GF-D8 (cell line): Measurements from ENCODE around the gene SYNGAP1.

Experiments used
- DNase-seq: peaks from one replicate; lab custom pipeline; 2025; lab: John Stamatoyannopoulos, UW

The SYNGAP1 gene

DNA sequence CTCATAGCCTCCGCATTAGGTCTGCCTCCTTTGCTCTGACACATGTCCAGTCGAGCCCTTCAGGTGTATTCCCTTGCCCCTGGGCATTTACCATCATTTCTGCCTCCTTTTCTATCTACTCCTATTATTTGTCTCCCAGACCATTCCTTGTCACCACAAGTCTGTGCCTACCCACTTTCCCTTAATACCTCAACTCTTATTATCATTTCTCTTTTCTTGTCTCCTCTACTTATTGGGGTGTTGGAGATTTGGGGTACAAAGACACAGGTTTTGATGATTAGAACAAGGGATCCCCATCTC is 1.4 kb downstream of the SYNGAP1 start:
- DNase-seq: no peak

DNA sequence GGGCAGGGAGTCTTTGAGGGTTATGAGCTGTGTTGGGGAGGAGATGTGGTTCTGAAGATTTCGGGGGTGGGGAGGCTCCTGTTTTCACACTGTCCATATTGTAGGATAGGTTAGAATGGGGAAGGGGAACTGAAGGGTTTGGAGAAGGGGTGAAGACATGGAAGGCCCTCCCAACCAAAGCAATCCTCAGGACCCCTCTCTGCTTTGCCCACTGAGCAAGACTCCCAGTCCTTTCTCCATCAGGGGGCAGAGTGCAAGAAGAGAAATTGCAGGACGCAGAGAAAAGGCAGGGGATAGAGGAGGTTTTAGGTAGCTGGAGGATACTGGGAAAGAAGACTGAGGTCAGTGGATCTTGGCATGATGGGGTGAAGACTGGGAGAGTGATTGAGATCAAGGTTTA is 3.9 kb downstream of the SYNGAP1 start:
- DNase-seq: no peak

DNA sequence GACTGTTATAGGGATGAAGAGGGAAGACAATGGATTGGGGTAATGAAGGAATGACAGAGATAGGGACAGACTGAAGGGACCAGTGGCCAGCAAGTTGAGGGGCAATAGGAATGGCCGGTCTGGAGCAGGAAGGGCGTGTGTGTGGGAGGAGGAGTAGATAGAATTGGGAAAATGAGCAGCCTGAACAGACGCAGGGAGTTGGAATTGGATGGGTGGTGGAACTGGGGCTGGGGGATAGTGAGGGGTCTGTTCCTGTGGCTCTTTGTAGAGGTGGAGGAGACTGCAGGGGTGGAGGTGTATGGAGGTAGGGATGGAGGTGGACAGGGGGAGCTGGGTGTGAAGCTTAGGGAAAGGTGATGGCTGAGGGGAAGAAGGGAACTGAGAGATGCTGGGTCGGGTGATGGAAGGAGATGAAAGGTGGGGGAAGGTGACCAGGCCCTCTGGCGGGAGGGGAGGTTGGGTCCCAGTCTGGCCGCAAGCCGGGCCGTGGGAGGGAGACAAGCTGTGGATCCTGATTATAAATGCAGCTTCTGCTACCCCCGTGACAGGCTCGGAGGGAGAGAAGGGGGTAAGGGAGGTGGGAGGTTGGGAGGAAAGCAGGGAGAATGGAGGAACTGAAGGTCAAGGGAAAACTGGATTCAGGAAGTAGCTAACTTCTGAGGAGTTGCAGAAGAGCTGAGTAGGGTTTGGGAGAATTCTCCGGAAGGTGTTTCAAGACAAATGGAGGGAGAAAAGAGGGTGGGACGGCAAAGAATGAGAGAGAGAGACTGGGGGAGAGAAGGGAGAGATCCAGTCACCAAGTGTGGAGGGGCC is 5.2 kb downstream of the SYNGAP1 start:
- no peak for DNase-seq

DNA sequence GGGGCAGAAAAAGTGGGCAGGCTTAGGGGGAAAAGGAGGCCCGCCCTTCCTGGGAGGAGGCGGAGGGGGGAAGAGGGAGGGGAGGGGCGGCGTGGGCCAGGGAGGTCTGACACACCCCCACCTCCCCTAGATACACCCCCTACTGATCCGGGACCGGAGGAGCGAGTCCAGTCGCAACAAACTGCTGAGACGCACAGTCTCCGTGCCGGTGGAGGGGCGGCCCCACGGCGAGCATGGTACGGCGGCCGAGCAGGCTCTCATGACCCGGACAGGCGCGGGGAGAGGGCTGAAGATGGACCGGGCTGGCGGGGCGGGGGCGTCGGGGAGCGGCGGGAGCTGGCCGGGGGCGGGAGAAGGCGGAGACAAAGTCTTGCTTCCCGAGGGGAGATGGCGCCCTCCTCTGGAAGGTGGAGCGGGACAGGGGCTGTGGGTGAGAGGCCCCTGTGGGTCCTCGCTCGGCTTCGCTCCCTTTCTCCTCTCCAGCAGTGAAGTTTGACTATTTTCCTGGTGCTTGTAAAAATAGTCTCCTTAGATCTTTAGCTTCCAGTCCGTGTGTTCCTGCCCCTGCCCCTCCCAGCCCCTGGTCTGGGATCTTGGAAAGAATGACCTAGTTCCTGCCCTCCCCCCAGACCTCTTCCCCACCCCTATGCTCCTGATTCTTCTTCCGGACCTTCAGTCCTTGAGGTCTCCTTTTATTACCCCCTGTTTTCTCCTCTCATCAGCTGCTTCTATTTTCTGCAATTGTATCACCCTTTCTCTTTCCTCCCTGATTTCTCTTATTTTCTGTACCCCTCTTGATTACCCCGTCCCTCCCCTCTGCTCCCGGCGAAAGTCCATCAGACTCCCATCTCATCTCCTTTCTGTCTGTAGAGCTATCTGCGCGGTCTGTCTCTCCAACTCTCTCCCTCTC is 6.1 kb downstream of the SYNGAP1 start:
- peak; percentile 68 for DNase-seq

DNA sequence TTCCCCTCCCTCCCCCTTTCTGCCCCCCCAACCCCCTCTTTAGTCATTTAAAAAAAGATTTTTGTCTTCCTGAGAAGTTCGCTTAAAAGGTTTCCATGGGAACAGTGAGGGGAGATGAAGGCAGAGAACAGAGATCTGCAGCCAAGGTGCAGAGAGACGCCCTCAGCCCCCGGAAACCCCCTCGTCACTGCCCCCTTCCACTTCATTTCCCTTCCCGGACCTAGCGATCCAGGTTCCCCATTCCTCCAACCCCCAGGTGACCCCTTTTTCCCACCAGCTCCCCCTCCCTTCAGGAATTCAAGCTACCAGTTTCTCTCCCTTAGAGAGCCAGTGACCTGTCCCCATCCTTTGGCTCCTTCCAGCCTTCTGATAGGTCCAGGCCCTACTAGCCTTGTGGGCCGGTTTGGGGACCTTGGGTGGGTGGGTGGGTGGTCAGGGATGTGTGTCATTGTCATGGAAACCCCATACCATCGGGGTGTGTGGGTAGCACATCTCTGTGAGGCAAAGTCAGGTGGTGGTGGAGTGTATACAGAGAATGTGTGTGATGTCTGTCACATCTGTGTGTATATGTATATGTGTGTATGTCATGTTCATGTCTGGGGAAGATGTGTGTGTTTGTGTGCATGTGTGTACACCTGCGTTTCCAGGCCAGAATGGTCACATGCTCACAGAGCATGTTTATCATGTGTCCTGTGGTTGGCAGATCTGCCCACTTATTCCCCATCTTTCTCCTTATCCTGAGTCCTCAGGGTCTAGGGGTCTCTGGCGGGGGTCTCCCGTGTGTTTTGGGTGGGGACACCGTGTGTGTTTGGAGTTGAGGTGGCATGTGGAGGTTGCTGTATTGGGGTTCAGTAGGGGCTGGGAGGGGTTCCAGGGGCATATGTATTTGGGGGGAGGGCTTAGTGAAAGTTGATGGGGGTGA is 7.0 kb downstream of the SYNGAP1 start:
- no peak for DNase-seq

DNA sequence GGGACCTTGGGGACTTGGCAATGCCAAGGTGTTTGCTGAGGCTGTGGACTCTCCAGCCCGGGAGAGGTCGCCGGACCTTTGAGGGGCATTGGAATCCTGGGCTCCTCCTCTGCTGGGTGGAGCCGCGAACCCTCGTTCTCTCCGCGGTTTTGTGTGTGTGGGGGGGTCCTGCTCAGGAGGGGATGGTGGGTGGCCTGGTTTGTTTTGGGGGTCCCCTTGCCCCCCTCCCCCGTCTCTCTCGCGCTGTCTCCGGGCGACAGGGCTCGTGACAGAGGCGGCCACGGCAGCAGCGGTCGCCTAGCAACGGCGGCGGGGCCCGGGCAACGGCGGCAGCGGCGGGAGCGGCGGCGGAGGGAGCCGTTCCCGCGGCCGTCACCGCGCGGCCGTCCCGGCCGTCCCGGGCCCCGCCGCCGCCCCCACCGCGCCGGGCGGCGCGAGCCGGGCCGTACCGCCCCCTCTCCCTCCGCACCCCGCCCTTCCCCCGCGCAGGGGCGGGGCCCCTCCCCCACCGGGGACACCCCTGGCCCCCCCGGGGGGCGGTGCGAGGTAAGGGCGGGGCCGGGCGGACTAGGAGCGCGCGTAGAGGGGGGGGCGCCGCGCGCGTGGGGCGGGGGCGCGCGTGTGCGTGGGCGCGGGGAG is 7.8 kb downstream of the SYNGAP1 start:
- no peak for DNase-seq

DNA sequence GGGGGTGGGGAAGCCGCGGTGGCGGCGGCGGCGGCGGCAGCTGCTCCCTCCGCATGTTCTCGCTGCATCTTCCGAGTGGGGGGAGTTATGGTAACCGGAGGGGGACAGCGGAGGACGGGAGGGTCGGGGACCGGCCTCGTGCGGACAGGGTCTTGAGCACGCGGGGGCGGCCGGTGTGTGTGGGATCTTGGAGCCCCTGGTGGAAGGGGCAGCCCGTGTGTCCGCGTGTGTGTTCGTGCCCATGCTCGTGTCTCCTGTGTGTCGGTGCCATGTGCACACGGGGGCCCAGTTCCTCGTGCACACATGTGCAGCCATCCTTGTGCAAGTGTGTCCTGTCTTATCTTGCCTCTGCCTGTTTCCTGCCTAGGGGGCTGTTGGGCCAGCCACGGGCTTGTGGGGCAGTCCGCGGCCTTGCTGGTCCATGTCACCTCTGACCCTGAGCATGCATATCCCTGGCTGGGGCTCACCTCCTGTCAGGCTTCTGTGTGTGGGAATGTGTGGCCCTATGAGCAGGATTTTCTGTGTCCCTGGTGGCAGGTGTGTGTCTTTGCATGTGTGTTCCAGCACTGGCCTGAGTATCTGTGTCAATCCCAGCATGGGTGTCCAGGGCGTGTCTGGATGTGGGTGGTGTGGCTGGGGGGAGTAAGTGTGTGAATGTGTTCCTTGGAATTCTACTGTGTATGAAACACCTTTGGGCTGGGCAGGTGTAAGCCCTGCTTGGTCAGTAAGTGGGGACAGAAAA is 8.5 kb downstream of the SYNGAP1 start:
- peak; percentile 46 for DNase-seq

DNA sequence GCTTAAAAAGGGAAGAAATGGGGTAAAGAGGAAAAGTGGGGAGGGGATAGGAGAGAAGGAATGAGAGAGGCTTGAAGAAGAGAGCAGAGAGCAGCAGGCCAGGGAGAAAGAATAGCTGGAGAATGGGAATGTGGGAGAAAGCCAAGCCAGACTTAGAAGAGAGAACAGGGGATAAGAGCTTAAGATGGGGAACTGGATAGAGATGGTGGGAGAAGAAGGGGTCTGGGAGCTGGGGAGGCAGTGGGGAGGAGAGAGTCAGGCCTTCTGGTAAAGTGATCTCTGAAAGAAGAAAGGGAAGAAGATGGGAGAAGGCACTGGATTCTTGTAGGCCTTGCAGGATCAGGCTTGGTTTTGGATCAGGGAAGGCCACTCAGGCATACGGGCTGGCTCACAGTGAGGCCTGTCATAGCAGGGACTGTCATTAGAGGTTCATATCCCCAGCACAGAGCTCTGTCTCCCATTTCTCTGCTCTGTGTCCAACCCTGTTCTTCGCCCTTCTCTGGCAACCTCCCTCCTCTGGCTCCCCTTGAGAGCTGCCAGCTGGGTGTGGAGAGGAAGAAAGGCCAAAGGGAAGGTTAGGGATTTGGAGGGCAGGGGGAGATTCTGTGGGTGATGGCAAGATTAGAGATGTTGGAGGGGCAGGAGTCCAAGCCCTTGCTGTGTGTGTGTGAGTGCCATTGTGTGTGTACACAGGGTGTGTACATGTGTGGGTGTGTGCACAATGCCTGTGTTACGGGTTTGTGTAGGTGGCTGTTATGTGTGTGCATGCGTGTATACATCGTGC is 9.3 kb downstream of the SYNGAP1 start:
- DNase-seq: no peak

DNA sequence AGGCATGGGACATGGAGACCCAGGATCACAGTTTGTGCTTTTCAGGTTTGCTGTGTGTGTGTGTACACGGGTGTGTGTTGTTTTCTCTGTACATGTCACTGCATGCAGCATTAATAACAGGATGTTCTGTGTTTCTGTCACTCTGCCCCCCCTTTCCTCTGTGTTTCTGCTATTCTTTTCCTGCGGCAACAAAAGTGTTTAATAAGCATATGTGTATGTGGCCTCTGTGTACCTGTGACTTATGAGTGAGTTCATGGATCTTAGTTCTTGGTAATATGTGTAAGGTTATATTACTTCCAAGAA is 9.8 kb downstream of the SYNGAP1 start:
- no peak for DNase-seq

DNA sequence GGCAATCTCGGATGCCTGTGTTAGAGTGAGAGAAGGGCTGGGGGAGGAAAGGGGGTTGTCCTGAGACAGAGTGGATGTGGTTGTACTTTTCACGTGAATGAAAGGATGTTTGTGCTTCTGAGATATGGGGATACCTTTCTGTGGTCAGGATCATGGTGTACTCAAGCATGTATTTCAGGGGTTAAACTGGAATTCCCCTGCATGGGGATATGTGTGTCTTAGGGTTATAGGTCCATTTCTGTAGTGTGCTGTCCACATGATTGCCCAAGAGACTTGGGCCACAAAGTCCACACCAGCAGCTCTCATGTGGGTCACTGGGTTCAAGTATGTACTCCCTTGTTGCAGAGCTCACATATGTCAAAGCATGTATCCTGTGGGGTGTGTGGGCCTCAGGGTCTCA is 10.5 kb downstream of the SYNGAP1 start:
- no peak for DNase-seq

DNA sequence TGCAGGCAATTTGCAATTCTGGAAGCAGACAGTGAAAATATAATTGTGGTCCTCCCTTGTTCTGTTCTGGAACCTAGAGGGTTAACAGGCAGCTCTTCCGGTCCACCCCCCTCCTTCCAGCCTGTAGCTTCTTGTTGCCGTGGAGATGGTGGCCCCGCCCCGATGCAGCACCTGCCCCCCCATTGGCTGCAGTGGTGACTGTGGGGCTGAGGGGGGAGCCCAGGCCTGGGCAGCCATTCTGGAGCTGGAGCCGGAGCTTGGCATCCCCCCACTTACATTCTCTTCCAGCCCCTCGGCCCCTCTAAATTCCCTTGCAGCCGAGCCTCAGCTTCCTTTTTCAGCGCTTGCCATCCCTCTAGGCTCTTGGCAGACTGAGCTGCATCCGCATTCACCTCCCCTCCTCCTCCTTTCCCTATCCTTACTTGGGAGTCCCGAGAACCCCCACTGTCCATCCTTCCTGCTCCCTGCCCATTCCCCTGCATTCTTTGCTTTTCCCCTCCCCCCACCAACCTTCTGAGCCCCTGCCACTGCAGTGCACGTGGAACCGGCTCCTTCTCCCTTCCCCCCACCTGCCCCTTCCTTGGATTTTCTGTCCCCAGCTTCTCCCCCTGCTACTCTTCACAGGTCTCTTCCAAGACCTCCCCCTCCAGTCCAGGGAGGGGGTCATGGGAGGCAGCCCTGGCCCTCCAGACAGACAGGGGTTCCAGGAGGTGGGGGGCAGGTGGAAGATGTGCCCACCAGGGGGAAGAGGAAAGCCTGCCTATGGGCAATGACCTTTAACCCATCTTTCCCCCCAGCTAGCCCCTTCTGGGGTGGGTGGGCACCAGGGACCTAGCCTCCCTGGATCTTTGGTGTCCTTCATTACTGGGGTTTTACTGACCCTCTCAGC is 11.4 kb downstream of the SYNGAP1 start:
- peak; percentile 43 for DNase-seq

DNA sequence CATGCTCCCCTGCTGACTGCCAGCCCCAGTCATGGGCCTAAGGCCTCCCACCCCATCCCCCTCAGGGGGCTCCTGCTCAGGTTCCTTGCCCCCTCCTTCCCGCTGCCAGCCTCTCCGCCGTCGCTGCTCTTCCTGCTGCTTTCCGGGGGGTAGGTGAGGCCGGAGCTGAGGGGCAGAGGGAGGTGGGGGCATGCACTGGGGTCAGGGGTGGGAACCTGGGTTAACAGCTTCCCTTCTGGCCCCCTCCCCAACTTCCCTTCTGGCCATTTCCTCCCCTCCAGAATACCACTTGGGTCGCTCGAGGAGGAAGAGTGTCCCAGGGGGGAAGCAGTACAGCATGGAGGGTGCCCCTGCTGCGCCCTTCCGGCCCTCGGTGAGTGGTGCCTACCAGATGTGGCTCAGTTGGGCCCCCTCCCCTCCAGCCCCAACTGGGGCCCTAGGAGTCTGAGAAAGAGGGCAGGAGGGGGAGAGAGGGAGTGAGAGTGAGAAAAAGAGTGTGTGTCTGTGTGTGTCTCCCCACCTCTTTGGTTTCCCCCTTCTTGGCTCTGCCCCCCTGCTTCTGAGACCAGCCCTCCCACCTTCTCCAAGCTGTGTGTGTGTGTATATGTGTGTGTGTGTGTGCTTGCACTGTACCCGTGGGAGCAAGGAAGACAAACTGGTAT is 12.1 kb downstream of the SYNGAP1 start:
- DNase-seq: peak; percentile 58

DNA sequence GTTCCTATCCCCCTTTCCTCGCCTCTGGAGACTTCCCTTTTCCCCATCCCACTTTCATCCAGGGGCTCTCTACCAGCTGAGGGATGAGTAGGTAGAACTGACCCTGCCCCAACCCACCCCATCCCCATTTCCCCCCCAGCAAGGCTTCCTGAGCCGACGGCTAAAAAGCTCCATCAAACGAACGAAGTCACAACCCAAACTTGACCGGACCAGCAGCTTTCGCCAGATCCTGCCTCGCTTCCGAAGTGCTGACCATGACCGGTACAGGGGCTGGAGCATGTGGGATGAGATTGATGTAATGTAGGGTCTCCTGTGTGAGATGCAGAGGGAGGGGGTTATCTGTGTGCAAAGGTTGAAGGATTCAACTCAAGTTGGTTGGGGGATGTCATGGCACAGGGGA is 12.7 kb downstream of the SYNGAP1 start:
- DNase-seq: no peak

DNA sequence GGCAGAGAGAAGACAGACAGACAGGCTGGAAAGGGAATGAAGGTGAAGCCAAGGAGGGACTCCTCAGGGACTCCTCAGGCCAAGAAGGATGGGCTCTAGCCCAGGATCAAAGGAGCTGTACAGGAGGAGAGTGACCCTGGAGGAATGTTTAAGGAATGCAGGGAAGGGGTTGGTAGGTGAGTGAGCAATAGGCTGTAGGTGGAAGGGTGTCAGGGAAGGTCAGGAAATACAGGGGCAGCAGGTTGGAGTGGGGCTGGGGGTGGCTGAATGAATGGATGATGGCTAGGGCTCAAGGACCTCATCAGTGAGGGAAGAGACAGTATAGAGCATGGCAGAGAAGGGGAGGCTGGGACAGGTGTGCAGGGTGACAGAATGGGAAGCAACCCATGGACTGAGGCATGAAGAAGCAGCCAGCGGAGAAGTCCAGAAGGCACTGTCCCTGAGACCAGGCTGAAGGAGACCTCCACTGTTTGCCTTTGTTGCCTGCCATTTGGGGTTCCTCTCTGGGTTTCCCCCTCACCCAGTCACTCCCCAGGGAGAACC is 13.2 kb downstream of the SYNGAP1 start:
- DNase-seq: no peak

DNA sequence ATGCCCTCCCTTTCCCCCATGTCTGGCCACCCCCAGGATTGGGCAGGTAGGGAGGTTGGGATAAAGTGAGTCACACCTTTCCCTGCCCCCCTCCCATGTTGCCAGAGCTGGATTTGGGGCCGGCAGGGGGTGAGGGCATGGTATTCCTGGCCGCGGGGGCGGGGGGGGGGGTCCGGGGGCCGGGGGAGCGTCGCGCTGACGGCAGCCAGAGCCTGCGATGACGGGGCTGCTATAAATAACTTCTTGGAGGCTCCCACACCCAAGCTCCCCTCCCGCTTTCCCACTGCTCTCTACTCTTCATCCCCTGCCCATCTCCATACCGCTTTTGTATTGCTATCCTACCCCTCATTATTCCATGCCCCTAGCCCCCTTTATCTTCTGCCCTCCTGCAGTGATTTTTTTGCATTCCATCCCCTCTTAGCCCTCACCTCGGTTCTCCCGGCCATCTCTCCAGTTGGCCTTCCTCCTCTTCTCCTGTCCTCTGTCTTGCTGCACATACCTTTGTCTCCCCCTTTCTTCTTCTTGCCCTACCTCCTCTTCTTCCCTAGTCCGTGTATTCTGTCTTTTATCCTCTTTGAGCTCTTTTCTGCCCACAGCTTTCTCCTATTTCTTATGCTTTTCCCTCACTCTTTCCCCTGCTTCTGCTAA is 13.8 kb downstream of the SYNGAP1 start:
- no peak for DNase-seq

DNA sequence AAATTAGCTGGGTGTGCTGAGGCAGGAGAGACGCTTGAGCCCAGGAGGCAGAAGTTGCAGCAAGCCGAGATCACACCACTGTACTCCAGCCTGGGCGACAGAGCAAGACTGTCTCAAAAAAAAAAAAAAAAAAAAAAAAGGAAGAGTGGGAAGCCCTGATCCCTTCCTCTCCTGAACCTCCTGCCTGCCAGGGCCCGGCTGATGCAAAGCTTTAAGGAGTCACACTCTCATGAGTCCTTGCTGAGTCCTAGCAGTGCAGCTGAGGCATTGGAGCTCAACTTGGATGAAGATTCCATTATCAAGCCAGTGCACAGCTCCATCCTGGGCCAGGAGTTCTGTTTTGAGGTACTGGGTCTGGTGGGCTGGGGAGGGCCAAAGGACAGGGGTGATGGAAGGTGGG is 15.1 kb downstream of the SYNGAP1 start:
- DNase-seq: no peak

DNA sequence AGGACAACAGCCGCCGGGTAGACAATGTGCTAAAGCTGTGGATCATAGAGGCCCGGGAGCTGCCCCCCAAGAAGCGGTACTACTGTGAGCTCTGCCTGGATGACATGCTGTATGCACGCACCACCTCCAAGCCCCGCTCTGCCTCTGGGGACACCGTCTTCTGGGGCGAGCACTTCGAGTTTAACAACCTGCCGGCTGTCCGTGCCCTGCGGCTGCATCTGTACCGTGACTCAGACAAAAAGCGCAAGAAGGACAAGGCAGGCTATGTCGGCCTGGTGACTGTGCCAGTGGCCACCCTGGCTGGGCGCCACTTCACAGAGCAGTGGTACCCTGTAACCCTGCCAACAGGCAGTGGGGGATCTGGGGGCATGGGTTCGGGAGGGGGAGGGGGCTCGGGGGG is 17.8 kb downstream of the SYNGAP1 start:
- no peak for DNase-seq

DNA sequence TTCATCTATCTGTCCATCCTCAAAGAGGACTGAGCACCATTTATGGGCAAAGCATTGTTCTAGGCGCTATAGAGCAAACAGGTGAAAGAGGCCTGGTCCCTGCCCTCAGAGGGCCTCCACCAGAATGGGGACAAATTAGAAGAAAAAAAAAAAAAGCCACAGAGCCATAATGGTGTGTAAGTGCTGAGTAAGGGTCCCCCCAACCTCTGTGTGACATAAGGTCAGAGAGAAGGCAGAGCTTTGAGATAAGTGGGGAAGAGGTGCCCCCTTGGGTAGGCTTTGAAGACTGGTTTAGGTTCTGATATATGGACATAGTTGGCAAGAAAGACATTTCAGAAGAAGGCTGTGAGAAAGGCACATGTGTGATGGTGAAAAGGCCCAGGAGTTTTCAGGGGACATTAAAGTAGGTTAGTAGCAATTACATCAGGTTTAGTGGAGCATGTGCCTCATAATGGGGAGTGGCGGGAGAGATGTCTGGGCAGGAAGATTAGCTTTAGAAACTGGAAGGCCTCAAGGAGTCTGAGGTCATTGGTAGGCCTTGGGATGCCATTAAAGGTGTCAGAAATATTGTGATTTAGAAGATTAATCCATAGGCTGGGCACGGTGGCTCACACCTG is 19.2 kb downstream of the SYNGAP1 start:
- DNase-seq: no peak
